RPMI8226 (cell line): ENCODE results near the gene HPN.
"Not testable (repeated sequence)": the region's sequence is repeated elsewhere in the genome, so short reads cannot be mapped to it uniquely, and the experiment has no call there.

Source experiments
- DNase-seq: peaks from one replicate; pipeline ENCODE4 v3.0.0-alpha.2; 2015

Gene HPN

DNA sequence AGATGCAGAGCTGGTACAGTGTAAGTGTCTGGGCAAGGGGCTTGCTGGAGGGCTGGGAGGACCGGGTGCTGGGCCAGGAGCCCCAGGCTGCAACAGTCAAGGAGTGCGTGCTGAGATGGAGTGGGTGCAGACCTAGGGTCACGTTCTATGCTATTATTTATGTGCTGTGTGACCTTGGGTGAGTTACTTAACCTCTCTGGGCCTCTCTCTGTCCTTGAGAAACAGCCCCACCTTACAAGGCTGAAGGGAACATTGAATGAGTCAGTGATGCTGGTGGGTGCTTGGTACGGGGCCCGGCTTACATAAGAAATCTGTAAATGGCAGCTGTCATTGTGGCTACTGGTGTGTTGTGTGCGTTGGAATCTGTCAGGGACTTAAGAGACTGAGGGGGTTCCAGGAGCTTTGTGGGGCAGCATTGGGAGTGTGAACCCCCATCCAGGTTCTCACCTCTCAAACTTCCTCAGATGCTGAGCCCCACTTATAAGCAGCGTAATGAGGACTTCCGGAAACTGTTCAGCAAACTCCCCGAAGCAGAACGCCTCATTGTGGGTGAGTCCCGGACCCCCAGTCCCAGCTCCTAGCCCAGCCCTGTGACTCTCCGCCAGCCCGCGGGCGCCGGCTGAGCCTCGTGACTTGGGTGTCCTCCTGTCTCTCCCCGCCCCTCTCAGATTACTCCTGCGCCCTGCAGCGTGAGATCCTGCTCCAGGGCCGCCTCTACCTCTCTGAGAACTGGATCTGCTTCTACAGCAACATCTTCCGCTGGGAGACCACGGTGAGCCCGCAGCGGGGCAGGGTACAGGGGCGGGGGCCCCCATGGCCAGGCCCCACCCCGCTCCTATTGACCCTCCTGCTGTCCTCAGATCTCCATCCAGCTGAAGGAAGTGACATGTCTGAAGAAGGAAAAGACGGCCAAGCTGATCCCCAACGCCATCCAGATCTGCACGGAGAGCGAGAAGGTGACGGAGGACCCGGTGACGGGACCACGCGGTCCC is 31.8 kb upstream of the HPN start:
- DNase-seq: no peak

DNA sequence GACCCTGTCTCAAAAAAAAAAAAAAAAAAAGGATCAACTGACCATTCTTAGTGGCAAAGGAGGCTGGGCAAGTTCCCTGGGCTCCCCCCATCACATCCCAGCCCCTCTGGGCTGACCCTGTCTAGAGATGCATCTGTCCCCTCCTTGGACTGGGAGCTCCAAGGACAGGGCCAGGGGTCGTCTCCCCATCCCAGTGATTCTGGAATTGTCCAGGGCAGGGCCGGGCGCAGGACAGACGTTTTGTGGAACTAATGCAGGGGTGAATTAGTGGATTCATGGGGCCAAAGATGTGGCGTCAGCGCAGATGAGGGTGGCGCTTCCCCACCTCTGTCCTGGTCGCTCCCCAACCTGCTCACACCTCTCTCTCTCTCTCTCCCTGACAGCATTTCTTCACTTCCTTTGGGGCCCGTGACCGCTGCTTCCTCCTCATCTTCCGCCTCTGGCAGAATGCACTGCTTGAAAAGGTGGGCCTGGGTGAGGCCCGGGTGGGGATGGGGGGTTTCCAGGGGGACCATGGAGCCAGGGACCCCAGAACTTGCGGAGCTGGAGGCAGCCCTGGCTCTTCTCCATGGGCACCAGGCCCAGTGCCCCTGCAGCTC is 30.3 kb upstream of the HPN start:
- DNase-seq: no peak

DNA sequence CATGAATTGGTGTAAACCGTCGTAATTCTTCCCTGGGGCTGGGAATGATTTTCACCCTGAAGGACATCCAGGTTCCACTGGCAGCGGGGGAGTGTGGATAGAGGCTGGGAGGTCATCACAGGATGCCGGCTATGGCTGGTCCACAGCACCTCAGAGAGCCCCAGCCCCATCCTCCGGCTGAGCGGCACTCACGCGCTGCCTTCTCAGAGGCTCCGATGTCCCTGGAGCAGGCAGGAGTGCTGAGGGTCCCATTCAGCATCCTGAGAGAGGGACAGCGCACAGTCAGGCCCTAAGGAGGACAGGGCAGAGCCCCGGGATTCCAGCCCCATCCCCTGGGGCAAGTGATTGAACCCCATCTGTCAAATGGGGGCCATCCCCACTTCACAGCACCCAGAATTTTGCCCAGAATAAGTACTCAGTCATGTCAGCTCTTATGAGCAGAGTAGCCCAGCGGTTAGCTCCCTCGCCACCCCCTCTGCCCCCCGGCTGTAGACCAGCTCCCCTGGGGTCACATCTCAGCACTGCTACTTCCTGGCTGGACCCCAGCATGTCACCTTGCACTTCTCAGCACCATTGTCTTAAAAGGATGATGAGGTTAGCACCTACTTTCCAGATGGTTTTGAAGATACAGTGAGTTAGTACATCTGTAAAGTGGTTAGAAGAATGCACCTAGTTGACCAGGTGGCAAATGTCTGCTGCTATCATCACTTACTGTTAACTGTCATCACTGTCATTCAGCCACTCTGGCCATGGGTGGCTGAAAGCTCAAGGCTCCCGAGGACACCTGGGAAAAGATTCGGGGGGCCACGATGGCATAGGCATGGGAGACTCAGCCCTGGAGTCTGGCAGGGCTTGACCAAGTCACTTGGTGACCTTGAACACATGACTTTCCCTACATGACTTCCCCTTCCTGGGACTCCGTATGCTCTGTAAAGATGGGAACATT is 29.5 kb upstream of the HPN start:
- DNase-seq: no peak

DNA sequence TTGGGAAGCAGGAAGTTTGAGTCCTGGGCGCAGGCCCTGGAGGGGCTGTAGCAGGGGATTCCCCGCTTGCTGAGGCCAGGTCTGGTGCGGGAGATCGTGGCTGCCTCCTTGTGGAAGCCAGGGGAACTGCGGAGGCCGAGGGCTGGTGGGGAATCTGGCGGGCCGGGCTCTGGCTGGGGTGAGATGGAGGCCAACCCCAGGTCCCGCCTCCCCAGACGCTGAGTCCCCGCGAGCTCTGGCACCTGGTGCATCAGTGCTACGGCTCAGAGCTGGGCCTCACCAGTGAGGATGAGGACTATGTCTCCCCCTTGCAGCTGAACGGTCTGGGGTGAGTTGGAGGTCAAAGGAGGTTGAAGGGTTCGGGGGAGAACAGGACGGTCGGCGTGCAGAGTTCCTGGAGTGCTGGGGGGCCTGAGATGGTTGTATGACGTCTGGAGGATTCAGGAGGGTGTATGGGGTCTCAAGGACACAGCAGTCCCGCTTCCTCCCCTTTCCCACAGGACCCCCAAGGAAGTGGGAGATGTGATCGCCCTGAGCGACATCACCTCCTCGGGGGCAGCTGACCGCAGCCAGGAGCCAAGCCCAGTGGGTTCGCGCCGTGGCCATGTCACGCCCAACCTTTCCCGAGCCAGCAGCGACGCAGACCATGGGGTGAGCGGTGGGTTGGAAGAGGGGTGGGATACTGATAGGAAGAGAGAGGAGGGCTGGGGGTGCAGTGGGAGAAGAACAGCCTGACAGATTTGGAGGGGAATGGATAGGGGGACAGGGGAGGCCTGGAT is 28.3 kb upstream of the HPN start:
- peak; percentile 23 for DNase-seq

DNA sequence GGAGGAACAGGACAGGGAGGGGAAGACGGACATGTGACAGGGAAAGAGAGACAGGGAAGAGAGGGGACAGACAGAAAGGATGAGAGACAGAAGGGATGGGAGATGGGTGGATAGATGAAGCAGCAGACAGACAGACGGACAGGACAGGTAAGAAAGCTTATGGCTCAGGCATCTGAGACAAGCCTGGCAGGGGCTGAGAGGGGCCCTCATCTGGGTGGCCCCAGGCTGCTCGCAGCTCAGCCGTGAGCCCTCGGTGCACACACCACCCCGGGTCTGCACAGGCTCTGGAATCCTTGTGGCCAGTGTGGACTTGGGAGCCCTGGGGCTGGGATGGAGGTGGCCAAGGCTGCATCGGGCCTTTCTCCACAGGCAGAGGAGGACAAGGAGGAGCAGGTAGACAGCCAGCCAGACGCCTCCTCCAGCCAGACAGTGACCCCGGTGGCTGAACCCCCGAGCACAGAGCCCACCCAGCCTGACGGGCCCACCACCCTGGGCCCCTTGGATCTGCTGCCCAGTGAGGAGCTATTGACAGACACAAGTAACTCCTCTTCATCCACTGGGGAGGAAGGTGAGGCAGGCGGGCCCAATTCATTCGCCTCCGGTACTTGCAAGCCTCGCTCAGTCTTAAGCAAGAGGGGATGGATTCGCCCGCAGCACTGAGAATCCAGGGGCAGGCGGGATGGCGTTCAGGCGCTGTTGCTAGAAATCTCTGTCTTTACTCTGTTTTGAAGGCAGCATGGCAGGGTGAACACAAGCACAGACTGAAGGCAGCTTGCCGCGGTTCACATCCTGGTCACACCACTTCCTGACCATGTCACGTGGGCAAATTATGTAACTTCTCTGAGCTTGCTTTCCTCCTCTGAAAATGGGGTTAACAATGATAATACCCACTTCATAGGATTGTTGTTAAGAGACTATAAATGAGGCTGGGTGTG is 27.4 kb upstream of the HPN start:
- DNase-seq: no peak

DNA sequence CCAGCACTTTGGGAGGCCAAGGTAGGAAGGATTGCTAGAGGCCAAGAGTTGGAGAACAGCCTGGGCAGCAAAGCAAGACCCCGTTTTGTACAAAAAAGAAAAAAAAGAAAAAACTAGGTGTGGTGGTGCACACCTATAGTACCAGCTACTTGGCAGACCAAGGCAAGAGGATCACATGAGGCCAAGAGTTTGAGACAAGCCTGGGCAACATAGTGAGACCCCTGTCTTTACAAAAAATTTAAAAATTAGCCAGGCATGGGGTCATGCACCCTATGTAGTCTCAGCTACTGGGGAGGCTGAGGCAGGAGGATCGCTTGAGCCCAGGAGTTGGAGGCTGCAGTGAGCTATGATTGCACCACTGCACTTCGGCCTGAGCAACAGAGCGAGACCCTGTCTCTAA is 26.7 kb upstream of the HPN start:
- DNase-seq: not testable (repeated sequence)

DNA sequence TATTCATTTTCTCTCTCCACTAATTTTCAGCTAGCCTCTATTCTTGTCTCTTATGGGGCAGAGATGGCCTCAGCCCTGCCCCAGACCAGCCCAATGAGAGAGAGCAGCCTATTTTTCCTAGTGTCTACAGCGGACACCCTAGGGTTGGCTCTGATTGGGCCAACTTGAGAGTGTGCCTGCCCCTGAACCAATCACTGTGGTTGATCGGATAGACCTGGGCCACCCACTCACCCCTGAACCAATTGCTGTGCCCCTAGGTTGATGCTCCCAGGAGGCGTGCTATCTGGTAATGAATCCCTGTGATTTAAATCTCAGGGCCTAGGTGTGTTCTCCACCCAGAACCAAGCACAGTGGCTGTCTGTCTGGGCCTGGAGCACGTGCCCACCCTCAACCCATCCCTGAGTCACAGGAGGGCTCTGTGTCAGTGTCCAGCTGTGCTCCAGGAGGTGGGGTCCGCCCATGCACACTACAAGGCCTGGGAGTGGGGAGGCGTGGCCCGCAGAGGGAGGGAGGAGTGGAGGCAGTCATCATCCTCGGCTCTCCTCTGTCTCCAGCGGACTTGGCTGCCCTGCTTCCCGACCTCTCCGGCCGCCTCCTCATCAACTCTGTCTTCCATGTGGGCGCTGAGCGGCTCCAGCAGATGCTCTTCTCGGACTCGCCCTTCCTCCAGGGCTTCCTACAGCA is 26.1 kb upstream of the HPN start:
- no peak for DNase-seq

DNA sequence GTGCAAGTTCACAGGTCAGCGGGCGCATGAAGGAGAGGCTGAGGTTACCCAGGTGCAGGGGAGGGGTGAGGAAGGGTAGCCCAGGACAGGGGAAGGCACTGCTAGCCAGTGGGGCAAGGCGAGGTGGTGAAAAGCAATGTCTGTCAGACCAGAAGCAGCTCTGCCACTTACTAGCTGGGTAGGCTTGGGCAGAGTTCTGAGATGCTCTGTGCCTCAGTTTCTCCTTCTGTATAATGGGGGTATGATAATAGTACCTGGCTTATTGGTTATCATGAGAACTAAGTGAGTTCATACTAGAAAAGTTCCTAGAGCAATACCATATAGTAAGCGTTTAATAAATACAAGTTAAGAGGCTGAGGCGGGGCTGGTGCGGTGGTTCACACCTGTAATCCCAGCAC is 25.6 kb upstream of the HPN start:
- no peak for DNase-seq

DNA sequence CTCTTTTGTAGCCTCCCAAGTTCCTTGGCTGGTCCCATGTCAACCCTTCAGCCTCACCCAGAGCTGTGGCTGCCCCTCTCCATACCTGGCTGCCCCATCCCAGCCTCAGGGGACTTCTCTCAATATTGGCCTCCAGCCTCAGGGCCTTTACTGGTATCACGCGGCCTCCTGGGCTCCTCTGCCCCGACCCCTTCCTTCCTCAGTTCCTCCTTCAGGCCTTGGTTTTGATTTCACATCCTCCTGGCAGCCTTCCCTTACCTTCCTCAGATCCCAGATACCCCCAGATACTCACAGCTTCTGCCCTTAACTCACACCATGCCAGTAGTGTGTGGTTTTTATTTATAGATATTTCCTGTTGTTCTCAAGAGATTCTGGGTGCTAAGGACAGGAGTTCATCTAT is 24.0 kb upstream of the HPN start:
- no peak for DNase-seq

DNA sequence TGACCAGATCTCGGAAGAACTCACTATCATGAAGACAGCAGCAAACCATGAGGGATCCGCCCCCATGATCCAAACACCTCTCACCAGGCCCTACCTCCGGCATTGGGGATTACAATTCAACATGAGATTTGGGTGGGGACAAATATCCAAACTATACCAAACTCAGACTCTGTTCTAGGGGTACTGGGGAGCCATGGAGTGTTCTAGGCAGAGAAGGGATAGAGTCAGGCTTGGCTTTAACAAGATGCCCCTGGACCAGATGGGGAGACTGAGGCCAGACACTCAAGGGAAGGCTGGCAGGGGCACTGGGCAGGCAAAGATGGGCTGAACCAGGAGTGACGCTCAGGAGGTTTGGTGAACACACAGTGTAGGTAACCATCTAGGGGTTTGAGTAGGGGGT is 23.1 kb upstream of the HPN start:
- DNase-seq: no peak

DNA sequence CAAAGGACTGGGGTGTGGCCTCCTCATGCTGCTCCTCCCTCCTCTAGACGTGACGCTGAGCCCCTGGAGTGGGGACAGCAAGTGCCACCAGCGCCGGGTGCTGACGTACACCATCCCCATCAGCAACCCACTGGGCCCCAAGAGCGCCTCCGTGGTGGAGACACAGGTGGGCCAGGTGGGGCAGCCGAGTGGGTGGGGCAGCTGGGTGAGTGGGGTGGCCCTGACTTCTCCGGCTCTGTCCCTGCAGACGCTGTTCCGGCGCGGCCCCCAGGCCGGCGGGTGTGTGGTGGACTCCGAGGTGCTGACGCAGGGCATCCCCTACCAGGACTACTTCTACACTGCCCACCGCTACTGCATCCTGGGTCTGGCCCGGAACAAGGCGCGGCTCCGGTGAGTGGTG is 22.4 kb upstream of the HPN start:
- no peak for DNase-seq

DNA sequence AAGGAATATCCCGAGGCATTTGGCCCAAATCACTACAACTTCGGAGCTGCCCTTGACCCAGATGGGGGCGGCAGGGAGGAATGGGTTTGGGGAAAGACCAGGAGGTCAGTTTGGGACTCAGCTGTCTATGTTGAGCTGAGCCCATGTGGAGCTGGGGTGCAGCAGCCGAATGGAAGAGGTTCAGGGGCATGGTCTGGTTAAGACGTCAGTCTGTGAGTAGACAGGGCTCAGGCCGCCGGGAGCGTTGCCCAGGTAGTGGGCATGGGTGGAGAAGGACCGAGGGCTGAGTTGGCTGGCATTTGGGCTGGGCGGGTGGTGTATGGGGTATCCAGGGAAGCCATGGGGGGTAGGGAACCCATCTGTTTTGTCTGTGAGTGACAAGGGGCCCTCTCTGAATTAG is 20.5 kb upstream of the HPN start:
- DNase-seq: no peak

DNA sequence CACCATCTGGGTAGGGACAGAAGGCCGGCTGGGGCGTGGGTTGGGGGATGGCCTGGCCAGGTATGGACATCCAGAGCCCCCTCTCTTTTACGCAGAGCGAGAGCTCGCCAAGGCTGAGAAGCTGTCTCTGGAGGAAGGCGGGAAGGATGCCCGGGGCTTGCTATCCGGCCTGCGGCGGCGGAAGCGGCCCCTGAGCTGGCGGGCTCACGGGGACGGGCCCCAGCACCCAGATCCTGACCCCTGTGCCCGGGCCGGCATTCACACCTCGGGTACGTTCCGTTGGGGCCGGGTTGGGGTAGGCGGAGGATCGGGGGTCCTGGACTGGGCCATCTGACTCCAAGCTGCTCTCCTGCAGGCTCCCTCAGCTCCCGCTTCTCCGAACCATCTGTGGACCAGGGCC is 19.9 kb upstream of the HPN start:
- DNase-seq: no peak

DNA sequence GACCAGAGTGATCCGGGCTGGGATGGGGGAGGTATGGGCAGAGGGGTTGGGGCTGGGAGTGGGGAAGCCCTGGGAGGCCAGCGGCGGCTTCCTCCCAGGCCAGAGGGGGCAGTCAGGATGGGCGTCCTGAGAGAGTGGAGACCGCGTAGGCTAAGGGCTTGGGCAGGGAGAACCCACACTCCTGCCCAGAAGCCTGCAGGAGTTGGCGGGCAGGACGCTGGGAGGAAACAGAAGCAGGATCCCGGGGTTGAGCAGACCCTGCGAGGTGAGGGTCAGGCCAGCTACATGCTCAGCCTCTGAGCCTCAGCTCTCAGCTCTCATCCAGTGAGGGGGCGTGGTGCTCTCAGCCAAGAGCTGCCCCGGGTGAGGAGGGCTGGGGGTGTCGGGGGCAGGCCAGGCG is 19.1 kb upstream of the HPN start:
- DNase-seq: no peak

DNA sequence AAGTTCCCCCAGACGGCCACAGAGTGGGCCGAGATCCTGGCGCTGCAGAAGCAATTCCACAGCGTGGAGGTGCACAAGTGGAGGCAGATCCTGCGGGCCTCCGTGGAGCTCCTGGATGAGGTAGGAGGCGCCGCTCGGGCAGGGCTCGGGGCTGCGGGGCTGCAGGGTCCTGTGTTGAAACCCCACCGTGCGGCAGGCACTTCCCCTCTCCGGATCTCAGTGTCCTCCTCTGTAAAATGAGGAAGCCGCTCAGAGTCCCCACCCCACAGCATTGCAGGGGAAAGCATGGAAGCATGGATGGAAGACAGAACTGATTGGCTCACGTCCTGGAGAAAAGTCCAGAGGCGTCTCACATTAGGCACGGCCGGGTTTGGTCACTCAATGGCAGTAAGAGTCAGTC is 18.1 kb upstream of the HPN start:
- DNase-seq: no peak

DNA sequence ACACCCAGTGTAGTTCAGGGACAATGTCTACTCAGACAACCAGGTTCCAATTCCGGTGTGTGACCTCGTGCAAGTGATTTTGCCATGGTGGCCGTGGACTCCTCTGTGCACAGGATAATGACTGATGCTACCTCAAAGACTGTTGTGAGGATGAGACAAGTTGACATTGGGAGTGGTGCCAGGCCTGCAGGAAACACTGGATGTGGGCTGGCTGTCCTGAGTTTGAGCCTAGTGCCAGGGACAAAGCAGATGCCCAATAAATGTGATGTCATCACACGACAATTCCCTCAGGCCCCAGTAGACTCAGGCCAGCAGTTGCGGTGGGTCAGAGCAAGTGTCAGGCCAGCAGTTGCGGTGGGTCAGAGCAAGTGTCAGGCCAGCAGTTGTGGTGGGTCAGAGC is 17.4 kb upstream of the HPN start:
- no peak for DNase-seq

DNA sequence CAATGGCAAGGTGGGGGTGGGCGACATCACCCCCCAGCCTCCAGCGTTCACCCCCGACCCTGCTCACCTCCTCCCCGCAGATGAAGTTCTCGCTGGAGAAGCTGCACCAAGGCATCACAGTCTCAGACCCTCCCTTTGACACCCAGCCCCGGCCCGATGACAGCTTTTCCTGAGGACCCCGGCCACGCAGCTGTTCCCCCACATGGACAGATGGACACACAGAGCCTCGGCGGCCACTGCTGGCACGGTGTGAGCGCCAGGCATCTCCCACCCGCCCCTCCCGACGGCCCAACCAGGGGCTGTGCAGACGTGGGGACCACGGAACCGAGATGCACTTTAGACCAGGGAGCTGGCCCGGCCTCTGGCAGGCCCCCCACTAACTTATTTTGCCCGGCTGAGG is 15.6 kb upstream of the HPN start:
- no peak for DNase-seq

DNA sequence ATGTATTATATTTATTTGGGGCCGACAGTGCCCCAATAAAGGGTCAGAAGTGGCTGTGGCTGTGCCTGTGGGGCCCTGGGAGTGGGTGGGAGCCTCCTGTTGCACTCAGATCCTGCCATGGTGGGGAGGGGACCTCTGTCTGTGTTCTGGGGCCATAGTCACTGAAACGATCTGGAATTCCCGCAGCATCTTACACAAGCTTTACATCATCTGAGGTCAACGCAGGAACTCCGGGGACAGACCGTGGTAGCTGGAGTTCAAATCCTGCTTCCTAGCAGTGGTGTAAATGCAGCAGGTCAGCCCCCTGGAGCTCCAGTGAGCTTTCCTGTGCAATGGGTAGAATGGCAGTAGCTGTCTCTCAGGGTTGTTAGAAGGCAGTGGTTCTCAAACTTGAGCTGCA is 15.1 kb upstream of the HPN start:
- no peak for DNase-seq

DNA sequence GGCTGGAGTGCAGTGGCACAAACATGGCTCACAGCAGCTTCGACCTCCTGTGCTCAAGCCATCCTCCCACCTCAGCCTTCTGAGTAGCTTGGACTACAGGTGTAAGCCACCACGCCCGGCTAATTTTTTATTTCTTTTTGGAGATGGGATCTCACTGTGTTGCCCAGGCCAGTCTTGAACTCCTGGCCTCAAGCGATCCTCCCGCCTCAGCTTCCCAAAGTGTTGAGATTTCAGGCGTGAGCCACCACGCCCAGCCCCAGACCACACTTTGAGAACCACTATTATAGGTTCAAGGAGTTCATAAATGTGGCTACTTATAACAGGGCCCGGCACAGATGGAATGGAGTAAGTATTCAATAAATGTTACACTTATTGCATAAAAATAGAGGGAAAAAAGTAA is 14.5 kb upstream of the HPN start:
- no peak for DNase-seq

DNA sequence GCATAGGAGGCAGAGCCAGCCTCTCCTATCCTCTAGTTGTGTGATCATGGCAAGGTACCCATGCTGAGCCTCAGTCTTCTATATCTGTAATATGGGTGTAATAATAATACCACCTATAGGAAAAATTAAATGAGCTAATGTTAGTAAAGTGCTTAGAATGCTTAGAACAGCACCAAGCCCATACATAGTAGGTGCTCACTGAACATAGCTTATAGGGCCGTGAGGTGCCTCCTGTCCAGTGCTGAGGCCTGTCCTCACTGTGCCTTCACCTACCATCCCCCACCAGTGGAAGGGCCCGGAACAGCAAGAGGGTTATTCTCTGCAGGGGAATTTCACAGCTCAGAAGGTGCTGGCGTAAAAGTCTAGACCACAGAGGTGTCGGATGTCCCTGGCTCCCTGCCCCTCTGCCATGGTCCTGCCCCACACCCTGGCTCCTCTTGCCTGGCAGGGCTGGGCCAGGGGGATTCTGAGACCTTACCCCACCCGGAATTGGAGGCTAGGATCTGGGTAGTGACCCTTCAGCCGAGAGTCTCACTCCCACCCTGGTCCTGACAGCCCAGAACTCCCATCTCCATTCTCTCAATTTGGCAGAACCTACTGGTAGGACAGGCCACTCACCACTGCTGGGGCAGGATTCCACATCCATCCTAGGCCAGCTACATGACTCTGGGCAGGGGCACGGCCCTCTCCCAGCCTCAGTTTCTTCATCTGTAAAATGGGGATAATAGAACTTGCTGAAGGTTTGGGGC is 13.5 kb upstream of the HPN start:
- no peak for DNase-seq
